GM19328 (cell line): ENCODE measurements around the gene TSHZ3.

Source experiments
- ATAC-seq: cut with Tn5 transposase; IDR thresholded peaks from one replicate; pipeline ENCODE4 v1.9.1; 2021; ENCODE audit warnings: mild to moderate bottlenecking, moderate library complexity; ENCODE audit not compliant: unreplicated experiment

Gene TSHZ3

DNA sequence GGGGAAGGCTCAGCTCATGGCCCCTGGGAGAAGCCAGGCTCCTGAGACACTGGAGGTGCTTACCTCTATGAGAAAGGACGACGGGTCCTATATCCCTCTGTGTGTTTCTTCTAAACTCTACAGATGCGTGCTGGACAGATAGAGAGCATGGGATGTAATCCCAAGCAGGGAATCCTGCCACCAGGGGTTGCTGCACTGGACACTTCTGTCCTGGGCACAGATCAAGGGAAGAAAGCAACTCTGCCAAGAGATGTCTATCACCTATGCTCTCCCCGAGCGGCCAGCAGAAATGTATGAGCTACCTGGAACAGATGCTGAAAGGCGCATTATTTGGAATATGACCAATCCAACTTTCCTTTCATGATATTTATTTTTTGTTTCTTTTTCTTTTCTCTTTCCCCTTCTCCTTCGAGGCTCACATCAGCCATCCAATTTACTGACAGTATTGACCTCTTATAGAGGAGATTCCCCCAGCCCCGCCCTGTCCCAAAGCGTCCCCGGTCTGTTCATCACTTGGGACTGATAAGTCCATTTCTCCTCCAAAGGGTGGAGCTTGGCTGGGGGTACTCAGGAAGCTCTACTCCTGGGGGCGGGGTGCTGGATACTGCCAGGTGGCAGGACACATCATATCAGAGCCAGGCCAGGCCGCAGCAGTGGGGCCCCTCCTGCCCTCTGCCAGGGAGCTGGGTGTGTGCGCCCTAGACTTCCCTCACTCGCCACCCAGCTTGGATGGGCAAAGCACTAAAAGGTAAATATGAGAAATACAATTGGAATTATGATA lies 34.2 kb downstream of the TSHZ3 start:
- ATAC-seq, result no peak

DNA sequence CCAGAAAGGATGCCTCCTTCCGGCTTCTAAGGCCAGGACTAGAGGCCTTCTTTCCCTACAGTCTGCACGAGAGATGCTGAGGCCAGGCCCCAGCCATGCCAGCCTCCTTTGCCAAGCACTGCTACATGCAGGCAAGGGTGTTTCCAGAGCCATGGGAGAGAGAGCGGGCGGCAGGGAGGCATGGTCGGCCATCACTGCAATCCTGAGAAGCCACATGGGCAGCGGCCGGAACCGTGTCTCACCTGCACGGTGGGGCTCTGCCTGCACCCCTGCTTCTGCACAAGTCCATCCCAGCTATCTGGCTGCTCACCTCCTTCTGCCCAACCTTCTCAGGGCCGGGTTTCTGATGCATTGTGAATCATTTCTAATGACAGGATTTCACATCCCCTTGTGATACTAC lies 35.1 kb downstream of the TSHZ3 start:
- ATAC-seq, result no peak

DNA sequence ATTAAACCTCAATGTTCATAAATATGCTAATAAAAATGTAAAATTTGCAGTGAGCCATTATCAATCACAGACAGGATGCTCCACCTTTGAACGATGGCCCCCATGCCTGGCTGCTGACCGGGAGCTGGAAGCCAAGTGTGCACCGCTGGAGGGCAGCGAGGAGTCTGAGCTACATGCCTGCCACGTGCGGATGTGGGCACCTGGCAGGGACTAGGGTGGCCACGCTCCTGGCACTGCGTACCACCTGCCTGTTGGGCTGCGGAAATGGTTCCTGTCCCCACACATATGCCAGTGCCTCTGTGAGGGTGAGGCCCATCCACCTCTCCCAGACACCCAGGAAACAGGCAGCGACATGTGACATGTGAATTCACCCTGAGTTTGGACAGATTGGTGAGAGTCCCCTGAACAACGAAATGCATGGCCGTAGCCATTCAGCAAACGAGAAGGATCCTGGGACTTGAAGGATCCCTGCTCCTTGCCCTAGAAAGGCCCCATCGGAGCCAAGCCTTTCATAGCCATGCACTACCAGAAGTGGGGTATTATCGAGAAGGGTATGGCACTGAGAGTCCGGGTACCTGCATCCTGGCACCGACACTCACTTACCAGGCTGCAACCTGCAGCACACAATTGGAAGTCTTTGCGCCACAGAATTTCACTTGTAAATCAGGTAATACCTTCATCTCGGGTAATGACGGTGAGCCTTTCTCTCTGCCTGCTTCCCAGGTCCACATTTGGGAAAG lies 35.8 kb downstream of the TSHZ3 start:
- ATAC-seq, result no peak

DNA sequence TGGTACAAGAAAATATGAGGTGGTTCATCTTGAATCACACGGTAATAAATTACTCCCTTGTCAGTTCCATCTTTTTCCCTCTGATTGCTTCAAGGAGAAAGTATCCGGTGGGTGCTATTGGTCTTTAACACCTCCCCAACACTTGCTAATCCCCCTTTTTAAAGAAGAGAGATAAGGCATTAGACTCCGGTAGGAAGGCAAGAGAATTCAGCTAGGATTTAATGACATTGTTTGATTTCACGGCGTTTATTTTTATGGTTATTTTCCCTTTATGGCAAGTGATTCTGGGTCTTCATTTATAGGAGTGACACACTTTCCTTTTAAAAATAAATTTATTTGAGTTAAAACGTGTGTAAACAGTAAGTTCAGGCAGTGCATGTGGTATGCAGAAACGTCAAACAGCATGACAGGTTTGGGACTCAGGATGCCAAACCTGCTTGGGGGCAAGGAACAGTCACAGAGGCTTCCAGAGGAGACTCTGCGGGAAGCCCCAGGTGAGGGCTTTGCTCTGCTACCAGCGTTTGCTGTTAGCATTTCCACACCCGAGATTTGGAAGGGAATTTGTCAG lies 36.5 kb downstream of the TSHZ3 start:
- no peak for ATAC-seq

DNA sequence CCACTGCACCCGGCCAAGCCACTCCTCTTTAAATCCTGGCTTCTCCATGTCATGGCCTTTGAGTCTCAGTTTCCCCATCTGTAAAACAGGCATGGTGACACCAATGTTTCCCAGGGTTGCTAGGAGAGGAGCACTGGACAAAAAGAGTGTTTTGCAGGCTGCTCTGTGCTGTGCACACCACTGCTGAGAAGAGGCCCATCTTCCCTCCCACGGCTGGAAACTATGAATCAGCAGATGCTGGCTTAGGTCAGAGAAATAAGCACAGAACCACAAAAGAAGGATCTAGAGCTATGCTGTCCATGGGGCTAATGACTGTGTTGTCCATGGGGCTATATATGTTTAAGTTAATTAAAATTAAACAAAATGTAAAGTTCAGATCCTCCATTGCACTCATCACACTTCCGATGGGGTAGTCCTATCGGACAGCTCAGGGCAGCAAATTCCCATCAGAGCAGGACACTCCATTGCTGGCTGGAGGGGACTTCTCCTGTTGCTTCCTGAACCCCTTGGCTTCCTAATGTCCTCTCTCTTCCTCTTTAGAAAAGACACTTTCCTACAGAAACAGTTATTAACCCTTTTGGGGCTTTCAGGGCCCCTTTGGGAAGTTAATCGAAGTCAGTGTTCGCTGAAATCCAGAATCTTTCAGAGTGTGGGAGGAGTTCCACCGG lies 37.1 kb downstream of the TSHZ3 start:
- no peak for ATAC-seq

DNA sequence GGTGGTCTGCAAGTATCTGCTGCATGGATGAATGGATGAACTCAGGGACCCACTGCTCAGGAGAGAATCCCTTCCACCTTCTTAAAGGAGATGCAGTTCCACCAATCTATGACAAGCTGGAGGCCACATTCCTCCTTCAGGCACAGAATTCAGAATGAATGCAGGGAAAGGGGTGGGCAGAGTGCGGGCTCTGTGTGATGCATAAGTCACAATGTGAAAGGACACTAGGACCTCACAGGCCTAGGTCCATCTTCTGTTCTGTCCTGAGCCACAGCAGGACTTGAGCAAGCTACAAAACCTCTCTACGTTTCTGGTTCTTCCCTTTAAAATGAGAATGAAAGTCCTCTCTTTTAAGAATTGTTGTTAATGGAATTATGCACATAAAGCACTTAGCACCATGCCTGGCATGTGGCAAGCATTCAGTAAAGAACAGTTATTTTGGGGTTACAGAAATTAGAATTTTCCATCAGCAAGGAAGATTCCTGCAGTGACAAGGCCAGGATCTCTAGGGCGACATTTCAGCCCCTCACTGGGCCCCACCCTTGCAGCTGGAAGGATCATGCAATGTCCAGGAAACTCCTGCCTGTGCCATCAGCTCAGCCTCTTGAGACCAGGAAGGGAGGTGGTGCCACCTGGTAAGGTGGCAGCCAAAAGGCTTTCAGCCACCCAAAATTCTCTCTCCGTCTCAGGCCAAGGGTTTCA lies 38.7 kb downstream of the TSHZ3 start:
- no peak for ATAC-seq

DNA sequence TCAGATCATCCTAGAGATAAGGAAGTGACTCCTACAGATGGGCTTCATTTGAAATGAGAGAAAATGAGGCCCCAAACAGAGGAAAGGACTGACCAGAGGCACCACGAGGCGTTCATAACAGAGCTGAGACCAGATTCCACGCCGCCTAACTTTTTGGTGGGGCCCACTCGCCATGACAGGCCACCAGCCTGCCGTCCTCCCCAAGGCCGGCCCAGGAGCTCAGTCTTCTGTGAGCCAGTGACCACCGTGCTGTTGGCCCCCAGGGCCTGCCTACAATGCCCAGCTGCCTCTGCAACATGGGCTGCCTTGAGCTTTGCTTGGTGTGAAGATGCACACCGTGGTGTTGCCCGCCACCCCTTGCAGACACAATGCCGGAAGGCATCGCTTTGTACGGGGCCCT lies 40.5 kb downstream of the TSHZ3 start:
- no peak for ATAC-seq

DNA sequence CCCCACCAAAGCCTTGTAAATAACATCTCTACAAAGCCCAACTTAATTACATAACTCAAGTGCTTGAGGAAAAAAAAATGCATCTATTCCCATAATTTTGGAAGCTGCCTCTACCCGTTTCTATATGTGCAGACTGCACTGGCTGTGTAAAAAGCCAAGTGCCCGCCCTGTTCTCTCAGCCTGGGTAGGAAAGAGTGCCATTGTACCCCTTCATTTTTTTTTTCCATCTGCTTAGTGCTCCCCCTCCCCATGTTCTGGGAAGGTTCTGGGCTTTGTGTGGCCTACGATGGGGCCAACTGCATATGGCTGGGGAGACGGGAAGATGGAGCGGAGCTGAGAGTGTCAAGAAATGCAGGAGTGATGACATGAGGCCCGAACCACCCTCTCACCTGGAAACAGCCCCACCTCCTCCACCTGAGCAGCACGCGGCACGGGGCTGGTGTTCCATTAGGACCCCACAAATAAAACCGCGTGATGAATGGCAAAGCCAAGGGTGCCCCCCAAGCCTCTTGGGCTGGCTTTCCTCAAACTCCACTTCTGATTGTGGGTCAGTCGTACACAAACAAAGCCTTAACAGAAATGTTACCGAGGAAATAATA lies 42.1 kb downstream of the TSHZ3 start:
- ATAC-seq, result no peak

DNA sequence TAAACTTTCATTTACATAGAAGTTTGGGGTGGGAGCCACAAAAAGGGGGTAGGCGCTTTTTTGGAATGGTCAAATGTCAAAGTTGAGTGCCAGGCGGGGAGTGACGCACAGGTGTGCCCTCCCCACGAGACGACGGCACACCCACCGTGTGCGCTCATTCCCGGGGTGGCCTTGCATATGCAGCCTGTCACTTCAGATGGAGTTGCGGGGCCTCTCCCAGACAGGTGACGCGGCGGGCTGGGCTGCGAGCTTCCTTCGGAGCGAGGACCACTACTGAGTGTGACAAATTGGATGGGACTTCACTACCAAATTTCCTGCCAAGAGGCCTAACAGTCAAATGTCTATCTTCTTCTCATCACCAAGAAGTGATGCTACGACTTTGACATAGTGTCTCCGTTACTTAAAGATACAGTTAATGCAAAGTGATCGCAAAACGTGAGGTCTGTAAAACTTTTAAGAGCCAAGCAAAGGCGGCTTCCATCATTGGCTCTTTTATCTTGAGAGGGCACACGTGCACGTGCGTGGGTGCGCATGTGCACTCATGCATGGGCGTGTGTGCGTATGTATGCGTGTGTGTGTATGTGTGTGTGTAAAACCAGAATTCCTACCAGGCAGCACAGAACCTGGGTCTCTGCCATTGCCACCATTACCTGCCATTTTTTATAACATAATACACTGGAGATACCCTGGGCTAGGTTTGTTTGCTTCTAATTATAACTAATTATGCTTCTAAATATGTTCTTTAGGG lies 43.1 kb downstream of the TSHZ3 start:
- no peak for ATAC-seq

DNA sequence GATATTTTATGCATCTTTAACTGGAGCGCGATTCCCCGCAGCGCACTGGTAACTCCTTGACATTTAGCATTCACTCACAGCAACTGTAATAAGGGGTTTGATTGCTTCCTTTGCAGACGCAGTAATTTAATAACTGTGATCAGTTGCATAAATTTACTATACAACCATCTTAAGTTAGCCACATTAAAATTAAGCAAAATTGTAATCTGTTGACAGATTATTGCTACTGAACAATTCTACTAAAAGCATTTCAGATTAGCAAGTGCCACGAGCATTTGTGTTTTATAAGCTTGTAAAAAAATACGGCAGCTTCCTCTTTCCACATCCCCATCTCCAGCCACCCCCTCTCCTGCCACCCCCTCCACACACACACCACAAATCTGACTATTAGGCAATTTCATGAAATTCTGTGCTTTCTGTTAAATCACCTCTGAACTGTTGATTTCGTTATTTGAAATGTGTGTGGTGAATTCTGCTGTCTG lies 44.4 kb downstream of the TSHZ3 start:
- ATAC-seq, result no peak

DNA sequence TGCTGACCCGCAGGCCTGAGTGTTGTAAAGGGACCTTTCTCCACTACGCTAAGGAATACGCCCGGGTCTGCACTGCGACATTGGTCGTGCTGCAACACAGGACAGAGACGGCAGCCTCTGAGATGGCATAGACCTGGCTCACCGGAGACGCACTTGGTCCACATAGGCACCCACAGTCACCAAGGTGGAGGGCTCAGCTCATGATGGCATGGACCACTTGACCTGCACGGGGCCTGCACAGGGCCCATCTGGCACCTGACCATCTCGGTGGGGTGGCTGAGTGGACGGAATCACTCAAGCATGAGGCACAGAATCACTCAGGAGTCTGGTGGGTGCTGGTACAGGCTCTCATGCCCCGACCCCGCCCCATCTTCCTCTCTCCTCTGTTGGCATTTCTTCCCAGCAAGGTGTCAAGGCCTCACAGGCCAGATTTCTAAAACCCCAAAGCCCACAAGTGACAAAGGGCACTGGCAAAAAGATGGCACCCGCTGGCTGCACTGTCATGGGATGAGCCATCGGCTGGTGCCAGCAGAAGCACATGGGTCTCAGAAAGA lies 45.9 kb downstream of the TSHZ3 start:
- ATAC-seq, result no peak

DNA sequence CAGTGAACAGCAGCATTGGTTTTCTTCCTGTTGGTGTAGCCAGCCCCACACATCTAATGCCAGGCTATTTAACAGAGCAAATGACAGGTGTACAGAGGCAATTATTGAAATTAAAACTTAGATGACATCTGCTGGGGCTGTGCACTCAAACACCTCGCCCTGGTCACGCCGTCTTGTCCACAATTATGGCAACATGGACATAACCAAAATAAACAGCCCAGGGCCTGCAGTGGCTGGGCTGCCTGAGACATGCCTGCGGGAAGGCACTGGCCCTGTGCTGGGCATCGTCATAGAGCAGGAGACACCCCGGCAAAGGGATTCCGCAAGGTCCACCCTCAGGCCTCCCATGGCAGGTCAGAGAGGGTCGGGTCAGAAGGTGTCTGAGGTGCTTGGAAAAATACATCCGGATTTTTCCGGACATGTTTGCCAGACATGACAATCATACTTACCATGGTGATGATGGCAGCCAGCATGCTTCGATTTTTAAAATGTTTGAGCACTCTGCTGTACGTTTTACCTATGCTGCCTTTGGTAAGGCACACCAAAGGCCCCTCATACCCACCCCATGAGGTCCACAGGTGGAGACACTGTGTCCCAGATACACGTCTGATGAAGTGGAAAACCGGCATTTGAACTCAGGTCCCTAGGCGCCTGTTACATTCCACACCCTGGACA lies 47.8 kb downstream of the TSHZ3 start:
- no peak for ATAC-seq

DNA sequence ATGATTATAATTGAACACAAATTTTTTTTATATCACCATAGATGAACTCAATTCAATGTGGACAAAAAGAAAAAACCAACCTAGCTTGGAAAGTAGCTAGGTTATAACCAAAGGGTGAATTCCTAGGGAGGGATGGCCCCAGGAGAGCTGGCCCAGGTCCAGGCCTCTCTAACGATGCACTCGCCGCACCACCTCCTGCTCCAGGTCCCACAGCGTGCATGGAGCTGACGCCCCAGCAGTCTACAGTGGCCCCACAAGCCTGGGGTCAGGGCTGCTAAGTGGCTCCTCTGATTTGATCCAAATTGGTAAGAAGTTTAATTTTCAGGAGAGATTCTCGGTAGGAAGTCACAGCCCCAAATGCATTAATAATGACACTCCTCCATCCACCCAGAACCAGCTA lies 48.8 kb downstream of the TSHZ3 start:
- no peak for ATAC-seq

DNA sequence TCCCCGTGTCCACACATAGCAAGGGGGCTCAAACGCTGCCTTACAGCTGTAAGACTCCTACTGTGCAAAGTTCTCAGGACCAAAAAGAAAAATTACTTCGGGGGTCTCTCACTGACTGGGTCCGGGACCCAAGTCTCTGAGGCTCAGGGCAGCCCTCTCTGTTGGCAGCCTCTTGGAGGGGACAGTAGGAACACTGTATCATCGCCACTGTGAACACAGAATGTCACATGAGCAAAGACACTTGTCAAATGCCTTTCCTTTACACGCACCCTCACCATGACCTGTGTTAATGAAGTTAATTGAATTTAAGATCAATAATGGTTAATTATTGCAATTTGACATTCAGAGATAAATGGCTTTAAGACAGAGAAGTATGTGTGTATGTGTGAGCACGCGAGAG lies 49.6 kb downstream of the TSHZ3 start:
- ATAC-seq, result no peak

DNA sequence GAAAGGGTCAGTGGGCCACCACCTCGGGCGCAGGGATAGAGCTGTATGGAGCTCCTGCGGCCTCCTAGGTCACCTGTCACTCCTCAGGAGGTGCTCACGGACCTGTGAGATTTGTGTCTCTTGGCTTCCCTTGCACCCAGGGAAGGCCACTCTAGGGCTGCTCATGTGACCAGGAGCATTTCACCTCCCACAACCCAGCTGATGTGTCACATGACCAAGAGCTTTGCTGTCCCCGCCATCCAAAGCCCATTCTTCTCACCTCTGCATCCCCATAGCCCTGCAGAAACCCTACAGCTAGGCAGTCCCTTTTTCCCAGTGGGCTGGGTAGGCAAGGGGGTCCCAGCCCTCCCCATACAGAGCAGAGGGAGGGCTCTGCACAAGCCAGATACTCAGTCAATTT lies 51.2 kb downstream of the TSHZ3 start:
- no peak for ATAC-seq

DNA sequence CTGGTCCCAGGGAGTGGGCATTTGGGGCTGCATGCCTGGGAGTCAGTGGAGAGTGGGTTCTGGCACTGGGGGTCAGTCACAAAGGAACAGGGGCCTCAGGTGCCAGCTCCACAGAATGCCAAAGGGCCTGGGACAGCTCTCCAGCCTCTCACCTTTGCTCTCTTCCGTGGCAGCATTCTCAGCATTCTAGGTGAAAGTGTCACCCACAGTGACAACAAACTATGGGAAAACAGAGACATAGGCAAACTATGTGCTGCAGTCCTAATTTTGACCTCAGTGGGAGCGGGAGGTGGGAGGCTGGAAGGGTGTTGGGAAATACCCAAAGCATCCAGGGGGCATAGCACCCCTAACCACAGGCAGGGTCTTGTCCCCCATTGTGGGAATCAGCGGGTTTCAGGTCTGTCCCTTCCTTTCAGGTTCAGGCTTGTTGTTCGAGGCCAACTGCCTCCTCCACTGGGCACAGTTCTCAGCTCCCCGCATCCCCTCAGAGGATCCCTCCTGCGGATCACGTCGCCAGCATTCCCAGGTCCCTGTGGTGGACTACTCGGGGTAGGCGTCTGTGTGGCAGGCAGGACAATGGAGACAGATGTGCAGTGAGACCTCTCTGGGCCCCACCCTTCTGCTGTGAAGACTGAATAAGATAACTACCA lies 52.4 kb downstream of the TSHZ3 start:
- ATAC-seq, result no peak

DNA sequence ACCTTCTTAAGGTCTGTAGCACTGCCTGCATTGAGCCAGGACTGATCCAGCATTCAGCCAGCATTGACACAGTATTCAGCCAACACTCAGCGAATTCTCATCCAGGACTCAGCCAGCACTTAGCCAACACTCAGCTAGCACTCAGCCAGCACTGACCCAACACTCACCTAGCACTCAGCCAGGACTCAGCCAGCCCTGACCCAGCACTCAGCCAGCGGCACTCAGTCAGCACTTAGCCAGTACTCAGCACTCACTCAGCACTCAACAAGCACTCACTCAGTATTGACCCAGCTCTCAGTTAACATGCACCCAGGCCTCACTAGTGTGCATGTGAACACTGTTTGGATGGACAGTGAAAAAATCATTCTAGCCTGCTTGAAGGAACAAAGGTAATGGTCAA lies 55.0 kb downstream of the TSHZ3 start:
- no peak for ATAC-seq

DNA sequence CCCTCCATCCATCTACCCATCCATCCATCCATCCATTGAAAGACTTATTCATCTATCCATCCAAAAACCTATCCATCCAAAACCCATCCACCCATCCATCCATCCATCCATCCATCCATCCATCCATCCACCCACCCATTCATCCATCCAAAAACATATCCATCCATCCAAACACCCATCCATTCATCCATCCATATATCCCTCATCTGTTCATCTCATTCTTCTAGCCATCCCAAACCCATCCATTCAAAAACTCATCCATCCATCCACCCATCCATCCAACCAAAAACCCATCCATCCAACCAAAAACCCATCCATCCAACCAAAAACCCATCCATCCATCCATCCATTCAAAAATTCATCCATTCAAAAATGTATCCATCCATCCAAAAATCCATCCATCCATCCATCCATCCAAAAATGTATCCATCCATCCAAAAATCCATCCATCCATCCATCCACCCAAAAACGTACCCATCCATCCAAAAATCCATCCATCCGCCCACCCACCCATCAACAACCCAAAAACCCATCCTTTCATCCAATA lies 56.5 kb downstream of the TSHZ3 start:
- no peak for ATAC-seq
